HEK293 (cell line): ENCODE measurements around the gene NXF3.

Experiments used
- KLF9 ChIP-seq: fragments of 450-650 bp; formaldehyde crosslinking; IDR thresholded peaks from 2 replicates; pipeline ENCODE4 v1.5.1; 2016; ENCODE audit warnings: missing biosample characterization, missing genetic modification characterization, low read depth
- MYNN ChIP-seq: fragments of 450-650 bp; formaldehyde crosslinking; IDR thresholded peaks from 2 replicates; pipeline ENCODE4 v1.5.1; 2016; ENCODE audit warnings: missing biosample characterization, missing genetic modification characterization, borderline replicate concordance
- OSR2 ChIP-seq: fragments of 450-650 bp; formaldehyde crosslinking; IDR thresholded peaks from 2 replicates; pipeline ENCODE4 v1.5.1; 2016; ENCODE audit warnings: missing biosample characterization, missing genetic modification characterization
- SP7 ChIP-seq: fragments of 450-650 bp; formaldehyde crosslinking; IDR thresholded peaks from 2 replicates; pipeline ENCODE4 v1.5.1; 2016; ENCODE audit warnings: missing biosample characterization, missing genetic modification characterization
- TRIM28 ChIP-seq: IDR thresholded peaks from 2 replicates; pipeline ENCODE4 v1.6.1; 2011; ENCODE audit warnings: low read length, control low read depth, borderline replicate concordance
- YY2 ChIP-seq: fragments of 450-650 bp; formaldehyde crosslinking; IDR thresholded peaks from 2 replicates; pipeline ENCODE4 v1.5.1; 2016; ENCODE audit warnings: missing biosample characterization, missing genetic modification characterization
- ZBTB1 ChIP-seq: fragments of 450-650 bp; formaldehyde crosslinking; IDR thresholded peaks from 2 replicates; pipeline ENCODE4 v1.5.1; 2016; ENCODE audit warnings: missing biosample characterization, missing genetic modification characterization
- ZNF23 ChIP-seq: fragments of 450-650 bp; formaldehyde crosslinking; IDR thresholded peaks from 2 replicates; pipeline ENCODE4 v1.5.1; 2016; ENCODE audit warnings: missing biosample characterization, missing genetic modification characterization, borderline replicate concordance
- ZNF24 ChIP-seq: fragments of 450-650 bp; formaldehyde crosslinking; IDR thresholded peaks from 2 replicates; pipeline ENCODE4 v1.5.1; 2016; ENCODE audit warnings: missing biosample characterization, missing genetic modification characterization
- ZNF302 ChIP-seq: fragments of 450-650 bp; formaldehyde crosslinking; IDR thresholded peaks from 2 replicates; pipeline ENCODE4 v1.5.1; 2016; ENCODE audit warnings: missing biosample characterization, missing genetic modification characterization, low read depth
- ZNF341 ChIP-seq: fragments of 450-650 bp; formaldehyde crosslinking; IDR thresholded peaks from 2 replicates; pipeline ENCODE4; 2016; ENCODE audit warnings: low read depth, missing biosample characterization, missing genetic modification characterization
- ZNF37A ChIP-seq: fragments of 450-650 bp; IDR thresholded peaks from 2 replicates; pipeline ENCODE4 v1.5.1; 2018; ENCODE audit warnings: missing biosample characterization, missing genetic modification characterization
- ZNF48 ChIP-seq: fragments of 450-650 bp; formaldehyde crosslinking; IDR thresholded peaks from 2 replicates; pipeline ENCODE4 v1.5.1; 2016; ENCODE audit warnings: missing biosample characterization, missing genetic modification characterization
- ZNF571 ChIP-seq: fragments of 450-650 bp; formaldehyde crosslinking; IDR thresholded peaks from 2 replicates; pipeline ENCODE4 v1.5.0; 2017; ENCODE audit warnings: missing biosample characterization, missing genetic modification characterization
- ZSCAN16 ChIP-seq: fragments of 450-650 bp; formaldehyde crosslinking; IDR thresholded peaks from 2 replicates; pipeline ENCODE4 v1.5.1; 2016; ENCODE audit warnings: missing biosample characterization, missing genetic modification characterization
- ZSCAN30 ChIP-seq: fragments of 450-650 bp; IDR thresholded peaks from 2 replicates; pipeline ENCODE4 v1.5.1; 2018; ENCODE audit warnings: missing biosample characterization, mild to moderate bottlenecking, missing genetic modification characterization, moderate library complexity
- ZXDB ChIP-seq: fragments of 450-650 bp; formaldehyde crosslinking; IDR thresholded peaks from 2 replicates; pipeline ENCODE4 v1.5.1; 2016; ENCODE audit warnings: missing biosample characterization, missing genetic modification characterization
- TF ChIP-seq, protein P1 (sequence below): fragments of 450-650 bp; formaldehyde crosslinking; IDR thresholded peaks from 2 replicates; pipeline ENCODE4 v1.5.1; 2016; ENCODE audit warnings: missing biosample characterization, missing genetic modification characterization
- TF ChIP-seq, protein P2 (sequence below): fragments of 450-650 bp; formaldehyde crosslinking; IDR thresholded peaks from 2 replicates; pipeline ENCODE4 v1.5.1; 2016; ENCODE audit warnings: missing biosample characterization, missing genetic modification characterization, borderline replicate concordance
- TF ChIP-seq, protein P3 (sequence below): fragments of 450-650 bp; formaldehyde crosslinking; IDR thresholded peaks from 2 replicates; pipeline ENCODE4 v1.5.1; 2017; ENCODE audit warnings: missing biosample characterization, missing genetic modification characterization
- TF ChIP-seq, protein P4 (sequence below): fragments of 450-650 bp; formaldehyde crosslinking; IDR thresholded peaks from 2 replicates; pipeline ENCODE4 v1.5.1; 2016; ENCODE audit warnings: missing biosample characterization, missing genetic modification characterization
- TF ChIP-seq, protein P5 (sequence below): fragments of 450-650 bp; formaldehyde crosslinking; conservative IDR thresholded peaks from 2 replicates; pipeline ENCODE4 v1.5.1; 2016; ENCODE audit warnings: low read depth, missing biosample characterization, missing genetic modification characterization
- TF ChIP-seq, protein P6 (sequence below): fragments of 450-650 bp; formaldehyde crosslinking; IDR thresholded peaks from 2 replicates; pipeline ENCODE4 v1.5.1; 2017; ENCODE audit warnings: missing biosample characterization, mild to moderate bottlenecking, missing genetic modification characterization, moderate library complexity

The NXF3 gene

DNA sequence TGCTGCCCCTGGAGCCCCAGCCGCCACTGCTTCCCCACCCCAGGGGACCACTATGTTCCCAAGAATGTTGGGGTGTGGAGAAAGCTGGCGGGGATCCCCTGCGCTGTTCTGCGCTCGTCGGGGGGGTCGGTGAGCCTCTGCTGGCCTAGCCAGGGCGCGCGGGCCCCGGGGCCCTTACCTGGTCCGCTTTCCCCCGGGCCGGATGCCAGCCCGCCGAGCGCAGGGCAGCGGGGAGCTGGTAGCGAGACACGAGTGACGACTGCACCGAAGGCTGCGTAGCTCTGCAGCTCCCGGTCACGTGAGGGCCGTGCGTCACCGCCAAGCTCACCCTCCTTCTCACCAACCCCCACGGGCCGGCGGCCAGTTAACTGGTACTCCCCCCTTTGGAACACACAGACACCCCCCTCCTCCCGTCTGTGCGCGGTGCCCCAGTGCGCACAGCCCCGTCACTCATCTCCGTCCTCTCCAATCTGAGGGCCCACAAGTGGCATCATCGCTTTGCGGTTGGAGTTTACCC, 29.0 kb downstream of the NXF3 start, which contains the start of gene BEX1 (continued):
- TF ChIP-seq ZNF341 (tag by site-specific recombination) (peak; percentile 41; the same call in 1 of the 2 replicates), ZNF24 (tag by site-specific recombination) (no peak), ZSCAN16 (tag by site-specific recombination) (no peak), ZXDB (no peak), TRIM28 (no peak), YY2 (no peak), ZNF48 (no peak), SP7 (tag by site-specific recombination) (0 out of 2 replicates have a peak, but pooled peaks have one; percentile 29), ZNF37A (no peak), ZNF571 (tag by site-specific recombination) (no peak), ZNF302 (no peak), ZNF23 (tag by site-specific recombination) (no peak), MYNN (tag by site-specific recombination) (no peak), ZSCAN30 (tag by site-specific recombination) (no peak), OSR2 (tag by site-specific recombination) (no peak), ZBTB1 (tag by site-specific recombination) (no peak), KLF9 (tag by site-specific recombination) (no peak)
- TF ChIP-seq, protein P1, sequence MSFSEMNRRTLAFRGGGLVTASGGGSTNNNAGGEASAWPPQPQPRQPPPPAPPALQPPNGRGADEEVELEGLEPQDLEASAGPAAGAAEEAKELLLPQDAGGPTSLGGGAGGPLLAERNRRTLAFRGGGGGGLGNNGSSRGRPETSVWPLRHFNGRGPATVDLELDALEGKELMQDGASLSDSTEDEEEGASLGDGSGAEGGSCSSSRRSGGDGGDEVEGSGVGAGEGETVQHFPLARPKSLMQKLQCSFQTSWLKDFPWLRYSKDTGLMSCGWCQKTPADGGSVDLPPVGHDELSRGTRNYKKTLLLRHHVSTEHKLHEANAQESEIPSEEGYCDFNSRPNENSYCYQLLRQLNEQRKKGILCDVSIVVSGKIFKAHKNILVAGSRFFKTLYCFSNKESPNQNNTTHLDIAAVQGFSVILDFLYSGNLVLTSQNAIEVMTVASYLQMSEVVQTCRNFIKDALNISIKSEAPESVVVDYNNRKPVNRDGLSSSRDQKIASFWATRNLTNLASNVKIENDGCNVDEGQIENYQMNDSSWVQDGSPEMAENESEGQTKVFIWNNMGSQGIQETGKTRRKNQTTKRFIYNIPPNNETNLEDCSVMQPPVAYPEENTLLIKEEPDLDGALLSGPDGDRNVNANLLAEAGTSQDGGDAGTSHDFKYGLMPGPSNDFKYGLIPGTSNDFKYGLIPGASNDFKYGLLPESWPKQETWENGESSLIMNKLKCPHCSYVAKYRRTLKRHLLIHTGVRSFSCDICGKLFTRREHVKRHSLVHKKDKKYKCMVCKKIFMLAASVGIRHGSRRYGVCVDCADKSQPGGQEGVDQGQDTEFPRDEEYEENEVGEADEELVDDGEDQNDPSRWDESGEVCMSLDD (tag by site-specific recombination), result peak; percentile 67
- TF ChIP-seq, protein P2, sequence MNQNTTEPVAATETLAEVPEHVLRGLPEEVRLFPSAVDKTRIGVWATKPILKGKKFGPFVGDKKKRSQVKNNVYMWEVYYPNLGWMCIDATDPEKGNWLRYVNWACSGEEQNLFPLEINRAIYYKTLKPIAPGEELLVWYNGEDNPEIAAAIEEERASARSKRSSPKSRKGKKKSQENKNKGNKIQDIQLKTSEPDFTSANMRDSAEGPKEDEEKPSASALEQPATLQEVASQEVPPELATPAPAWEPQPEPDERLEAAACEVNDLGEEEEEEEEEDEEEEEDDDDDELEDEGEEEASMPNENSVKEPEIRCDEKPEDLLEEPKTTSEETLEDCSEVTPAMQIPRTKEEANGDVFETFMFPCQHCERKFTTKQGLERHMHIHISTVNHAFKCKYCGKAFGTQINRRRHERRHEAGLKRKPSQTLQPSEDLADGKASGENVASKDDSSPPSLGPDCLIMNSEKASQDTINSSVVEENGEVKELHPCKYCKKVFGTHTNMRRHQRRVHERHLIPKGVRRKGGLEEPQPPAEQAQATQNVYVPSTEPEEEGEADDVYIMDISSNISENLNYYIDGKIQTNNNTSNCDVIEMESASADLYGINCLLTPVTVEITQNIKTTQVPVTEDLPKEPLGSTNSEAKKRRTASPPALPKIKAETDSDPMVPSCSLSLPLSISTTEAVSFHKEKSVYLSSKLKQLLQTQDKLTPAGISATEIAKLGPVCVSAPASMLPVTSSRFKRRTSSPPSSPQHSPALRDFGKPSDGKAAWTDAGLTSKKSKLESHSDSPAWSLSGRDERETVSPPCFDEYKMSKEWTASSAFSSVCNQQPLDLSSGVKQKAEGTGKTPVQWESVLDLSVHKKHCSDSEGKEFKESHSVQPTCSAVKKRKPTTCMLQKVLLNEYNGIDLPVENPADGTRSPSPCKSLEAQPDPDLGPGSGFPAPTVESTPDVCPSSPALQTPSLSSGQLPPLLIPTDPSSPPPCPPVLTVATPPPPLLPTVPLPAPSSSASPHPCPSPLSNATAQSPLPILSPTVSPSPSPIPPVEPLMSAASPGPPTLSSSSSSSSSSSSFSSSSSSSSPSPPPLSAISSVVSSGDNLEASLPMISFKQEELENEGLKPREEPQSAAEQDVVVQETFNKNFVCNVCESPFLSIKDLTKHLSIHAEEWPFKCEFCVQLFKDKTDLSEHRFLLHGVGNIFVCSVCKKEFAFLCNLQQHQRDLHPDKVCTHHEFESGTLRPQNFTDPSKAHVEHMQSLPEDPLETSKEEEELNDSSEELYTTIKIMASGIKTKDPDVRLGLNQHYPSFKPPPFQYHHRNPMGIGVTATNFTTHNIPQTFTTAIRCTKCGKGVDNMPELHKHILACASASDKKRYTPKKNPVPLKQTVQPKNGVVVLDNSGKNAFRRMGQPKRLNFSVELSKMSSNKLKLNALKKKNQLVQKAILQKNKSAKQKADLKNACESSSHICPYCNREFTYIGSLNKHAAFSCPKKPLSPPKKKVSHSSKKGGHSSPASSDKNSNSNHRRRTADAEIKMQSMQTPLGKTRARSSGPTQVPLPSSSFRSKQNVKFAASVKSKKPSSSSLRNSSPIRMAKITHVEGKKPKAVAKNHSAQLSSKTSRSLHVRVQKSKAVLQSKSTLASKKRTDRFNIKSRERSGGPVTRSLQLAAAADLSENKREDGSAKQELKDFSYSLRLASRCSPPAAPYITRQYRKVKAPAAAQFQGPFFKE, result no peak
- TF ChIP-seq, protein P3, sequence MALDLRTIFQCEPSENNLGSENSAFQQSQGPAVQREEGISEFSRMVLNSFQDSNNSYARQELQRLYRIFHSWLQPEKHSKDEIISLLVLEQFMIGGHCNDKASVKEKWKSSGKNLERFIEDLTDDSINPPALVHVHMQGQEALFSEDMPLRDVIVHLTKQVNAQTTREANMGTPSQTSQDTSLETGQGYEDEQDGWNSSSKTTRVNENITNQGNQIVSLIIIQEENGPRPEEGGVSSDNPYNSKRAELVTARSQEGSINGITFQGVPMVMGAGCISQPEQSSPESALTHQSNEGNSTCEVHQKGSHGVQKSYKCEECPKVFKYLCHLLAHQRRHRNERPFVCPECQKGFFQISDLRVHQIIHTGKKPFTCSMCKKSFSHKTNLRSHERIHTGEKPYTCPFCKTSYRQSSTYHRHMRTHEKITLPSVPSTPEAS (tag by site-specific recombination), result no peak
- TF ChIP-seq, protein P4, sequence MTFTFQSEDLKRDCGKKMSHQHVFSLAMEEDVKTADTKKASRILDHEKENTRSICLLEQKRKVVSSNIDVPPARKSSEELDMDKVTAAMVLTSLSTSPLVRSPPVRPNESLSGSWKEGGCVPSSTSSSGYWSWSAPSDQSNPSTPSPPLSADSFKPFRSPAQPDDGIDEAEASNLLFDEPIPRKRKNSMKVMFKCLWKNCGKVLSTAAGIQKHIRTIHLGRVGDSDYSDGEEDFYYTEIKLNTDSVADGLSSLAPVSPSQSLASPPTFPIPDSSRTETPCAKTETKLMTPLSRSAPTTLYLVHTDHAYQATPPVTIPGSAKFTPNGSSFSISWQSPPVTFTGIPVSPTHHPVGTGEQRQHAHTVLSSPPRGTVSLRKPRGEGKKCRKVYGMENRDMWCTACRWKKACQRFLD (tag by site-specific recombination), result no peak
- TF ChIP-seq, protein P5, sequence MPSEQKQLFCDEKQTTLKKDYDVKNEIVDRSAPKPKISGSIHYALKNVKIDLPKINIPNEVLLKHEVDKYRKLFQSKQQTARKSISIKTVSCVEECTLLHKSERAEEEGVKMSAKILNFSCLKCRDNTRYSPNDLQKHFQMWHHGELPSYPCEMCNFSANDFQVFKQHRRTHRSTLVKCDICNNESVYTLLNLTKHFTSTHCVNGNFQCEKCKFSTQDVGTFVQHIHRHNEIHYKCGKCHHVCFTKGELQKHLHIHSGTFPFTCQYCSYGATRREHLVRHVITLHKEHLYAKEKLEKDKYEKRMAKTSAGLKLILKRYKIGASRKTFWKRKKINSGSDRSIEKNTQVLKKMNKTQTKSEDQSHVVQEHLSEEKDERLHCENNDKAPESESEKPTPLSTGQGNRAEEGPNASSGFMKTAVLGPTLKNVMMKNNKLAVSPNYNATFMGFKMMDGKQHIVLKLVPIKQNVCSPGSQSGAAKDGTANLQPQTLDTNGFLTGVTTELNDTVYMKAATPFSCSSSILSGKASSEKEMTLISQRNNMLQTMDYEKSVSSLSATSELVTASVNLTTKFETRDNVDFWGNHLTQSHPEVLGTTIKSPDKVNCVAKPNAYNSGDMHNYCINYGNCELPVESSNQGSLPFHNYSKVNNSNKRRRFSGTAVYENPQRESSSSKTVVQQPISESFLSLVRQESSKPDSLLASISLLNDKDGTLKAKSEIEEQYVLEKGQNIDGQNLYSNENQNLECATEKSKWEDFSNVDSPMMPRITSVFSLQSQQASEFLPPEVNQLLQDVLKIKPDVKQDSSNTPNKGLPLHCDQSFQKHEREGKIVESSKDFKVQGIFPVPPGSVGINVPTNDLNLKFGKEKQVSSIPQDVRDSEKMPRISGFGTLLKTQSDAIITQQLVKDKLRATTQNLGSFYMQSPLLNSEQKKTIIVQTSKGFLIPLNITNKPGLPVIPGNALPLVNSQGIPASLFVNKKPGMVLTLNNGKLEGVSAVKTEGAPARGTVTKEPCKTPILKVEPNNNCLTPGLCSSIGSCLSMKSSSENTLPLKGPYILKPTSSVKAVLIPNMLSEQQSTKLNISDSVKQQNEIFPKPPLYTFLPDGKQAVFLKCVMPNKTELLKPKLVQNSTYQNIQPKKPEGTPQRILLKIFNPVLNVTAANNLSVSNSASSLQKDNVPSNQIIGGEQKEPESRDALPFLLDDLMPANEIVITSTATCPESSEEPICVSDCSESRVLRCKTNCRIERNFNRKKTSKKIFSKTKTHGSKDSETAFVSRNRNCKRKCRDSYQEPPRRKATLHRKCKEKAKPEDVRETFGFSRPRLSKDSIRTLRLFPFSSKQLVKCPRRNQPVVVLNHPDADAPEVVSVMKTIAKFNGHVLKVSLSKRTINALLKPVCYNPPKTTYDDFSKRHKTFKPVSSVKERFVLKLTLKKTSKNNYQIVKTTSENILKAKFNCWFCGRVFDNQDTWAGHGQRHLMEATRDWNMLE (tag by site-specific recombination), result no peak
- TF ChIP-seq, protein P6, sequence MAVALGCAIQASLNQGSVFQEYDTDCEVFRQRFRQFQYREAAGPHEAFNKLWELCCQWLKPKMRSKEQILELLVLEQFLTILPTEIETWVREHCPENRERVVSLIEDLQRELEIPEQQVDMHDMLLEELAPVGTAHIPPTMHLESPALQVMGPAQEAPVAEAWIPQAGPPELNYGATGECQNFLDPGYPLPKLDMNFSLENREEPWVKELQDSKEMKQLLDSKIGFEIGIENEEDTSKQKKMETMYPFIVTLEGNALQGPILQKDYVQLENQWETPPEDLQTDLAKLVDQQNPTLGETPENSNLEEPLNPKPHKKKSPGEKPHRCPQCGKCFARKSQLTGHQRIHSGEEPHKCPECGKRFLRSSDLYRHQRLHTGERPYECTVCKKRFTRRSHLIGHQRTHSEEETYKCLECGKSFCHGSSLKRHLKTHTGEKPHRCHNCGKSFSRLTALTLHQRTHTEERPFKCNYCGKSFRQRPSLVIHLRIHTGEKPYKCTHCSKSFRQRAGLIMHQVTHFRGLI (tag by site-specific recombination), result no peak
